Measurements from ENCODE around the gene ANKRD44. TPM values are rescaled to one million over a fixed set of nuclear protein-coding genes. Genes with fewer than 3 reads are reported as not detected.

Gene ANKRD44
- polyA plus RNA-seq, 2 of the 4 experiments (the other 2 are of a cell fraction) = 0.97 to 5.9 TPM

GRCh38 chr2:197035002-197035401, 275.6 kb downstream of the ANKRD44 start (continued):
- TF ChIP-seq E2F6 (IDR thresholded peaks at IDR 0.05; ENCODE audit: borderline replicate concordance, low read depth) = no peak
- TF ChIP-seq REST (IDR thresholded peaks at IDR 0.05) = no peak
- TF ChIP-seq NPAS2 (CRISPR knock-in tag; IDR thresholded peaks at IDR 0.05; ENCODE audit: borderline replicate concordance) = no peak

- no peak for DNase-seq (ENCODE audit: low read depth in 1 of 2, low spot score in 1 of 2)
- Histone ChIP-seq H3K4me1 (no peaks in the 10 kb centered on the region), H3K4me2 (no peak overlapping the region), H3K27ac (no peak overlapping the region), H3K4me3 (no peak overlapping the region), H3K9me3 (peaks cover 3% of the 10 kb centered on the region; the same call in 1 of the 3 replicates)
- 49% methylated on average over 5 of the region's 5 CpGs for WGBS (ENCODE audit: missing lambda C conversion rate)
- ATAC-seq = no peak
- TF ChIP-seq ZFP36 (IDR thresholded peaks at IDR 0.05; ENCODE audit: borderline replicate concordance, partially characterized antibody) = no peak
- no peak for TF ChIP-seq ZNF302 (CRISPR knock-in tag; IDR thresholded peaks at IDR 0.05)
- no peak for TF ChIP-seq HES2 (IDR thresholded peaks at IDR 0.05)
- TF ChIP-seq EP300 (IDR thresholded peaks at IDR 0.05) = no peak
- TF ChIP-seq HOXB13 (CRISPR knock-in tag; IDR thresholded peaks at IDR 0.05; ENCODE audit: low read depth) = no peak
- no peak for TF ChIP-seq RFX5 (IDR thresholded peaks at IDR 0.05)
- no peak for TF ChIP-seq ESRRA (IDR thresholded peaks at IDR 0.05; ENCODE audit: borderline replicate concordance, low read length)
- no peak for TF ChIP-seq CHD2 (IDR thresholded peaks at IDR 0.05; ENCODE audit: low read length, partially characterized antibody)
- TF ChIP-seq CTCF (IDR thresholded peaks at IDR 0.05) = no peak
- TF ChIP-seq NPAS2 (CRISPR knock-in tag; IDR thresholded peaks at IDR 0.05; ENCODE audit: borderline replicate concordance) = no peak
- no peak for TF ChIP-seq JUN (IDR thresholded peaks at IDR 0.05)
- TF ChIP-seq EHMT2 (IDR thresholded peaks at IDR 0.05; ENCODE audit: low read depth) = no peak
- TF ChIP-seq CEBPB (IDR thresholded peaks at IDR 0.05) = no peak
- no peak for TF ChIP-seq E2F6 (IDR thresholded peaks at IDR 0.05; ENCODE audit: borderline replicate concordance, low read depth)
- TF ChIP-seq MAFK (IDR thresholded peaks at IDR 0.05; ENCODE audit: partially characterized antibody) = no peak
- TF ChIP-seq KDM1A (IDR thresholded peaks at IDR 0.05; ENCODE audit: low read depth) = no peak
- TF ChIP-seq PHF8 (IDR thresholded peaks at IDR 0.05; ENCODE audit: borderline replicate concordance, low read depth) = no peak
- no peak for TF ChIP-seq MYC (IDR thresholded peaks at IDR 0.05; ENCODE audit: borderline replicate concordance, low read length)
- TF ChIP-seq RNF2 (IDR thresholded peaks at IDR 0.05; ENCODE audit: borderline replicate concordance, low read depth) = no peak
- TF ChIP-seq TFCP2L1 (CRISPR knock-in tag; IDR thresholded peaks at IDR 0.05) = no peak
- POLR2A ChIA-PET = no interaction called here
- CTCF ChIA-PET = interaction anchor here (1.1 kb wide), 1 partner anchor 79 kb away, joined by 4 read pairs; no protein-coding TSS in a partner anchor
- FAIRE-seq = no peak
Observed at GRCh38 chr2:197034292-197034691, 276.3 kb downstream of the ANKRD44 start.

Measured in A549 (cell line).